Memory B cell (primary cell): ENCODE data around the gene FAM210A.
"Not testable (repeated sequence)": the region's sequence is repeated elsewhere in the genome, so short reads cannot be mapped to it uniquely, and the experiment has no call there.

Source experiments
- ATAC-seq: fragments of 150-1000 bp; cut with Tn5 transposase; 2 replicates; pipeline ENCODE4 v1.10.0; 2021; ENCODE audit warnings: low read depth, mild to moderate bottlenecking, moderate library complexity
- DNase-seq, 2 donors: peaks; one replicate each; pipeline ENCODE4 v3.0.0; 2022; ENCODE audit warnings: low spot score in 2 of 2
- H3K27ac Mint-ChIP-seq: one replicate; pipeline ENCODE4 v1.8.0; 2022; ENCODE audit warnings: mild to moderate bottlenecking, moderate library complexity, mixed read lengths
- H3K27me3 Mint-ChIP-seq: one replicate; pipeline ENCODE4 v1.8.0; 2022; ENCODE audit warnings: mixed read lengths
- H3K36me3 Mint-ChIP-seq: one replicate; pipeline ENCODE4 v1.8.0; 2022; ENCODE audit warnings: mild to moderate bottlenecking, mixed read lengths
- H3K4me1 Mint-ChIP-seq: one replicate; pipeline ENCODE4 v1.8.0; 2022; ENCODE audit warnings: mixed read lengths
- H3K4me3 Mint-ChIP-seq: one replicate; pipeline ENCODE4 v1.8.0; 2022; ENCODE audit warnings: mild to moderate bottlenecking, moderate library complexity, mixed read lengths
- H3K9me3 Mint-ChIP-seq: one replicate; pipeline ENCODE4 v1.8.0; 2022; ENCODE audit warnings: mixed read lengths

Gene FAM210A, protein sequence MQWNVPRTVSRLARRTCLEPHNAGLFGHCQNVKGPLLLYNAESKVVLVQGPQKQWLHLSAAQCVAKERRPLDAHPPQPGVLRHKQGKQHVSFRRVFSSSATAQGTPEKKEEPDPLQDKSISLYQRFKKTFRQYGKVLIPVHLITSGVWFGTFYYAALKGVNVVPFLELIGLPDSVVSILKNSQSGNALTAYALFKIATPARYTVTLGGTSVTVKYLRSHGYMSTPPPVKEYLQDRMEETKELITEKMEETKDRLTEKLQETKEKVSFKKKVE

DNA sequence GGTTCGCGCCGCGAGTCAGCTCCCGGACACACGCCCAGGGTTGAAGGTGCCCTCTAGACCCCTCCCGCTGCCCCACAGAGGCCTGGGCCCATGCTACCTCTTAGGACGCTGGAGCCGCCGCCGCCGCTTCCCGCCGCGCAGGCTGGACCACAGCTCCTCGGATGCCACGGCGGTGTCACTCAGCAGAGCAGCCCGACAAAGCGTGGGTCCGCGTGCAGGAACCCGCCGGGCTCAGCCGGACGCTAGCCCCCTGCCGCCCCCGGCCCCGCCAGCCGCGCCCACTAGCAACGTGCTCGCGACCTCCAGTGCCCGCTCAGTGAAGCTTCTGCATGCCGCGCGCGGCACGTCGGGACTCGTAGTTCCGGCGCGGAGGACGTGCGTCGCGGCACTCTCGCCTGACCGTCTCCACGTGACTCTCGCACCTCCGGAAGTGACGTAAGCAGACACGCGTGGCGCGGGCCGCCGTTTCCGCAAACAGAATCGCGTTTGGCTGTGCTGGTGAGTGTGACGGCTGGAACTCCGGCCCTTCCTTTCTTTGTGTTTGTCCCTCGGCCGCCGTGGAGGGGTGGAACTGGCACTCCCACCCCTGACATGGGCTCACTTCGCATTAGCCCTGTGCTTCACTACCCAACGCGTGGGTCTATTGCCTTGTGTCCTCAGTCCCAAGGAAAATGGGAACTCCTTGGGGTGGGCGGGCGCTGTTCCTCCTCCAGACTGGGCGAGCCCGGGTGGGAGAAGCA lies at the start of gene FAM210A, which contains the start of gene RNMT:
Gene FAM210A, minus strand, starts transcription at position 327 of the 740 bp plus-strand sequence. CDS start 44,481 bp downstream, outside the sequence.
Gene RNMT, plus strand, starts transcription at position 442 of the 740 bp plus-strand sequence. CDS start 4,845 bp downstream, outside the sequence.
- H3K27me3 Mint-ChIP-seq: no peaks in the 10 kb centered on the region
- H3K27ac Mint-ChIP-seq: peak within 1 kb of the TSS; percentile 99
- peak within 1 kb of the TSS; percentile 88 for H3K4me3 Mint-ChIP-seq
- H3K9me3 Mint-ChIP-seq: no peaks in the 10 kb centered on the region
- H3K4me1 Mint-ChIP-seq: peaks cover 22% of the 10 kb centered on the region
- ATAC-seq (peak; percentile 94), DNase-seq (peak; percentile 90)
- H3K36me3 Mint-ChIP-seq: peaks cover 4% of the 10 kb centered on the region

DNA sequence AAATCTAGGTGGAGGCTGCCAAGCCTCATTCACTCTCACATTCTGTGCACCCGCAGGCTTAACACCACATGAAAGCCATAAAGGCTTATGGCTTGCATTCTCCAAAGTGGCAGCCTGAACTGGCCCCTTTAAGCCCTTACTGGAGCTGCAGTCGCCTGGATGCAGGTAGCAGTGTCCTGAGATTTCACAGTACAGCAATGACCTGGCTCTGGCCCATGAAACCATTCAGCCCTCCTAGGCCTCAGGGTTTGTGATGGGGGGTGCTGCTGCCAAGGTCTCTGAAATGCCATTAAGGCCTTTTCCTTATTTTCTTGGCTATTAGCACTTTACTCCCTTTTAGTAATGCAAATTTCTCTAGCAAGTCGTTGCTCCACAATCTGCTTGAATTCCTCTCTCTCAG lies 48.7 kb upstream of the FAM210A start:
- Mint-ChIP-seq H3K27ac (no peak overlapping the region), H3K27me3 (peaks cover 3% of the 10 kb centered on the region), H3K9me3 (peaks cover 12% of the 10 kb centered on the region), H3K4me1 (no peaks in the 10 kb centered on the region), H3K36me3 (no peaks in the 10 kb centered on the region), H3K4me3 (no peak overlapping the region)
- DNase-seq (no peak), ATAC-seq (no peak)

DNA sequence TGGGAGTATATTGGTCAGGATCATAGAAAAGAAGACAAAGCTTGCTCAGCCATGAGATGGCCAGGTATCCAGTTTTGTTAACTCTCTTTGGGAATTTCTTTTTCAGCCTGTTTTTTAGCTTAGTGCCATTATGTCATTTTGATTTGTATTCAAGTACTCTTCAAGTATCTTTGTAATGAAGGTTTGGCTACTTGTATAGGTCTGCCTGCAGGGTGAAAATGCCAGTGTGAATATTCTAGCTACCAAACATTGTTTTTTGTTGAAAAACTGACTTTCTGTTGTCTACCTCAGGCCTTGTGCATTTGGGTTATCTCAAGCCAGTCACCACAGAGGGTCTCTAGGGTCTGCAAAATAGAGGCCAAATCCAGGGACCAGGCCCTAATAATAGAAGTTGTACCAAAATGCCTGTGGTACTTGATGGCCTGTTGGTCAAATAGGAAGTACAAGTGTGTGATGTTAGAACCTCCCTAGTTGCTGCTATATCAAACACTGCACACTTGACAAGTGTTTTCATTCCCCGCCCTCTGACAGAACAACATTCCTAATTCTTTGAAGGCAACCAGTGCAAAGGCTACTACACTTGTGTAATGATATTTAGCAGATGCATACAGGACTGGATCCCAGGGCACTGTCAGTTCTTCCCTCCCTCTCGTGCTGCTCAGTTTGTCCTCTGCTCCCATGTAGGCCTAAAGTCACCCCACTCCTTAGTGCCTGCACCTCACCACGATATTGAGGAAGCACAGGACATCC lies 36.5 kb upstream of the FAM210A start:
- ATAC-seq (no peak), DNase-seq (no peak)
- Mint-ChIP-seq H3K9me3 (peaks cover 18% of the 10 kb centered on the region), H3K27me3 (no peaks in the 10 kb centered on the region), H3K4me1 (no peaks in the 10 kb centered on the region), H3K27ac (no peak overlapping the region), H3K4me3 (no peak overlapping the region), H3K36me3 (peaks cover 43% of the 10 kb centered on the region)

DNA sequence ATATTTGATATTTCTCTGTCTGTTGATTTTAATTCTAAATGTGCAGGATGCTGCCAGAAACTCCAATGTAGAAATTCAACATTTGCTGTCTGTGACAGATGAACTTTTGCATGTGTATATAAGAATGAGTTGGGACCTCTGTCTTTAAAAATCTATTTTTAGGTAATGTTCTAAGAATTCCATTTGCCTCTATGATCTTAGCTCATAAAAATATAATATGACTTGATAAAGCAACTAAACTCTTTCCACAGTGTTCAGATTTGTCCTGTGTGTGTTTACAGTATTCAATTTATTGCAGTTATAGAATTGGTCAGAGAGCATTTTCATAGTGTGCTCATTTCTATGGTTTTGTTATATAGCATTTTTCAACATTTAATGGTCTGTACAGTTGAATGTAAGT lies 33.7 kb upstream of the FAM210A start:
- H3K27me3 Mint-ChIP-seq: no peaks in the 10 kb centered on the region
- peaks cover 5% of the 10 kb centered on the region for H3K9me3 Mint-ChIP-seq
- DNase-seq: no peak
- H3K27ac Mint-ChIP-seq: no peak overlapping the region
- no peaks in the 10 kb centered on the region for H3K4me1 Mint-ChIP-seq
- no peak for ATAC-seq
- no peak overlapping the region for H3K4me3 Mint-ChIP-seq
- H3K36me3 Mint-ChIP-seq: peaks cover 60% of the 10 kb centered on the region

DNA sequence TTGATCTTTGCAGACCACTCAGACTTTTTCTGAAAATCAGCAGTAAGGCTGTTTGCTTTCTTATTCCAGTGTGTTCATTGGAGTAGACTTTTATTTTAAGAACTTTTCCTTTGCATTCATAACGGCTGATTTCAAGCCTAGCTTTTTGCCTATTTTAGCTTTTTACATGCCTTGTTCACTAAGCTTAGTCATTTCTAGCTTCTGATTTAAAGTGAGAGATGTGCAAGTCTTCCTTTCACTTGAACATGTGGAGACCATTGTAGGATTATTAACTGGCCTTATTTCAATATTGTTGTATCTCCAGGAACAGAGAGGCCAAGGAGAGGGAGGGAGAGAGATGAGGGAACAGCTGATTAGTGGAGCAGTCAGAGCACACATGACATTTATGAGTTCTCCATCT lies 32.3 kb upstream of the FAM210A start:
- no peaks in the 10 kb centered on the region for H3K27me3 Mint-ChIP-seq
- H3K4me3 Mint-ChIP-seq: no peak overlapping the region
- DNase-seq (no peak), ATAC-seq (no peak)
- no peaks in the 10 kb centered on the region for H3K9me3 Mint-ChIP-seq
- H3K27ac Mint-ChIP-seq: no peak overlapping the region
- H3K36me3 Mint-ChIP-seq: peaks cover 63% of the 10 kb centered on the region
- no peaks in the 10 kb centered on the region for H3K4me1 Mint-ChIP-seq

DNA sequence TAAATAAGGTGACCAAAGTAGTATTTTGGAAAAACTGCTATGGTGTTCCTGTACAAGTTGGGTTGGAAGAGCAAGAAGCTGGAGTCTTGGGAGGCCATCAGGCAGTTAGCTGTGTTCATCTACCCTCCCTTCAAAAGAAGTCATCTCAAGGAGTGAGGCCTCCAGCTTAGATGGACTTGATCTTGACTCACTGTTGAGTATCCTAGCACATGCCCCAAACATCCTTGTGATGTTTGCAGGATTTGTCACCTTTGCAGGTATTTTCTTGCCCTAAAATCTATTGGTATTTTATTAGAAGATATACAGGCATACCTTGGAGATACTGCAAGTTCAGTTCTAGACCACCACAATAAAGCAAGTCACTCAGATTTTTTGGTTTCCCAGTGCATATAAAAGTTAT lies 30.3 kb upstream of the FAM210A start:
- no peak overlapping the region for H3K4me3 Mint-ChIP-seq
- no peaks in the 10 kb centered on the region for H3K4me1 Mint-ChIP-seq
- no peaks in the 10 kb centered on the region for H3K27me3 Mint-ChIP-seq
- no peak overlapping the region for H3K27ac Mint-ChIP-seq
- no peaks in the 10 kb centered on the region for H3K9me3 Mint-ChIP-seq
- peaks cover 59% of the 10 kb centered on the region for H3K36me3 Mint-ChIP-seq
- DNase-seq: no peak
- no peak for ATAC-seq

DNA sequence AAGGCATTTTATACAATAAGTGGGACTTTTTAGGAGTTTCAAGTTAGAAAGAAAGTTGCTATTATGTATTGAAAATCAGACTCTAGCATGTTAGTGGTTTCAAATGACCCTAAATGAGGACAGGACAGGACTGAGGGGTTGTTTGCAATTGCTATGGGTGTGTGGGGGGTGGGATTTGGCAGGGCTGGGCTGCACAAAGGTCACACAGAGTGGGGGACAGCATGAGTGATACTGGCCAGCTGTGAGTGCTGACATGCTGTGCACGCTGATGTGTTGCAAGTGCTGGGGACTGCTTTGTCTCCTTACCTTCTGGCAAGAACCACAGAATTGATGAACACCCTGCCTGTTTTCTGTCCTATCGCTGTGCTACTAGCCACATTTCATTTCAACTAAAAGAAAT lies 29.9 kb upstream of the FAM210A start:
- no peak overlapping the region for H3K4me3 Mint-ChIP-seq
- no peaks in the 10 kb centered on the region for H3K4me1 Mint-ChIP-seq
- no peak for ATAC-seq
- H3K27ac Mint-ChIP-seq: no peak overlapping the region
- peaks cover under 1% of the 10 kb centered on the region for H3K9me3 Mint-ChIP-seq
- no peaks in the 10 kb centered on the region for H3K27me3 Mint-ChIP-seq
- peaks cover 61% of the 10 kb centered on the region for H3K36me3 Mint-ChIP-seq
- DNase-seq: no peak

DNA sequence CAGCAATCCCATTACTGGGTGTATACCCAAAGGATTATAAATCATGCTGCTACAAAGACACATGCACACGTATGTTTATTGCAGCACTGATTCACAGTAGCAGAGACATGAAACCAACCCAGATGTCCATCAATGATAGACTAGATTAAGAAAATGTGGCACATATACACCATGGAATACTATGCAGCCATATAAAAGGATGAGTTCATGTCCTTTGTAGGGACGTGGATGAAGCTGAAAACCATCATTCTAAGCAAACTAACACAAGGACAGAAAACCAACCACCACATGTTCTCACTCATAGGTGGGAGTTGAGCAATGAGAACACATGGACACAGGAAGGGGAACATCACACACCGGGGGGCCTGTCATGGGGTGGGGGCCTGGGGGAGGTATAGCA lies 25.2 kb upstream of the FAM210A start:
- H3K27ac Mint-ChIP-seq, H3K4me1 Mint-ChIP-seq, H3K4me3 Mint-ChIP-seq, H3K27me3 Mint-ChIP-seq, H3K9me3 Mint-ChIP-seq, ATAC-seq, DNase-seq: not testable (repeated sequence)
- H3K36me3 Mint-ChIP-seq: peaks cover 67% of the 10 kb centered on the region

DNA sequence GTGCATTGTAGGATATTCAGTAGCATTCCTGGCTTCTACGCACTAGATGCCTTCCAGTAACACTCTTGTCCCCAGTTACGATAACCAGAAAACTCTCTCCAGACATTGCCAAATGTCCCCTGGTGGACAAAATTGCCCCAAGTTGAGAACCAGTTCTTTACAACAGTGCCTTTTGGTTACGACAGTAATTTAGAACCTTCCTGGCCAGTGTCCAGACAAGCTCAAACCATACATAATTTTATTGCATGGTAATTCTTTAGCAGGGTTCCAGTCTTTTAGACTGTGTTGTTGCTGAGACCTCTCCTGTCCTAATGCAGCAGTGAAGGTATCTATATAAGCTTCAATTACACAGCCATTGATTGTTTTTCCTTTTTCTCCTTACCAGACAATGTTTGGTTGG lies 20.3 kb upstream of the FAM210A start:
- H3K36me3 Mint-ChIP-seq: peaks cover 51% of the 10 kb centered on the region

DNA sequence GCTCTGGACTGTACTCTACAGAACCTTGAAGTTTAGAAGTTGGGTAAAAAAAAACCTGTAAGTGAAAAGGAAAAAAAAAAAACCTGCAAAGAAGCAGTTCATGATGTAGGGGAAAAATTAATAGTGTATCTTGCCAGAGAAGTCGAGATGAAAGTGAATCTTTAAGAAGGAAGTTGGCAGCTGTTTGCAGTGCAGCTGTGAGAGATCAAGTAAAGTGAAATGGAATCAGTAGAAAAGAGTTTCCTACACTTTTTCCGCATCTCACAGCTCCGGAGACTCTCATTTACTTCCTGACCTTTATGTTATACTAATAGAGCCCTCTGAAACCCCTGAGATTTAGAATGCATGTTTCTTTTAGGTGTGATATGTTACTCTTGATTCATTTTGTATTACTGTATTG lies 19.3 kb upstream of the FAM210A start:
- no peaks in the 10 kb centered on the region for H3K27me3 Mint-ChIP-seq
- no peak for DNase-seq
- H3K27ac Mint-ChIP-seq: no peak overlapping the region
- no peaks in the 10 kb centered on the region for H3K4me1 Mint-ChIP-seq
- ATAC-seq: no peak
- peaks cover 46% of the 10 kb centered on the region for H3K36me3 Mint-ChIP-seq
- H3K9me3 Mint-ChIP-seq: no peaks in the 10 kb centered on the region
- no peak overlapping the region for H3K4me3 Mint-ChIP-seq

More for the DNA sequence above, 20.3 kb upstream of the FAM210A start:
- Mint-ChIP-seq H3K27ac (no peak overlapping the region), H3K27me3 (no peaks in the 10 kb centered on the region), H3K4me1 (no peaks in the 10 kb centered on the region), H3K4me3 (no peak overlapping the region), H3K9me3 (peaks cover 2% of the 10 kb centered on the region)
- ATAC-seq: no peak
- no peak for DNase-seq

DNA sequence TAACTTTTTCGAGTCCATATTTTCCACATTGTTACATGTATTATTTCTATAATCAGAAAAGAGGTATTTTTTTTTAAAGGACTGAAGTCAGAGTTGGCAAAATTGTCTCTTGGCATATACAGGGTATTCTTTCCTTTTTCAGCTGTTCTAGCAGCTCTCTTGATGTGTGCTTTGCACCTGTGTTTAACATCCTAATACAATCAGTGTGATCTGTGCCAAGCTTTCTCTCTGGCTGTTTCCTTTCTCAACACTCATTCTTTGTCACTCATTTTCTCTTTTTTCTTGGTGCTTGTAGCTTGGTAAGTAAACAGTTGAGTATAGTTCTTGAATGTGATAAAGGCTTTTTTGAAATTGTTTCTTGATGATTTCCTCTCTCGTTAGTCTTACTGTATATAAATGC lies 9.3 kb upstream of the FAM210A start:
- H3K36me3 Mint-ChIP-seq: peaks cover 26% of the 10 kb centered on the region
- H3K27ac Mint-ChIP-seq: peak overlapping the region; percentile 24
- no peak overlapping the region for H3K4me3 Mint-ChIP-seq
- no peak for ATAC-seq
- peaks cover 4% of the 10 kb centered on the region for H3K4me1 Mint-ChIP-seq
- no peak for DNase-seq
- no peaks in the 10 kb centered on the region for H3K9me3 Mint-ChIP-seq
- no peaks in the 10 kb centered on the region for H3K27me3 Mint-ChIP-seq

DNA sequence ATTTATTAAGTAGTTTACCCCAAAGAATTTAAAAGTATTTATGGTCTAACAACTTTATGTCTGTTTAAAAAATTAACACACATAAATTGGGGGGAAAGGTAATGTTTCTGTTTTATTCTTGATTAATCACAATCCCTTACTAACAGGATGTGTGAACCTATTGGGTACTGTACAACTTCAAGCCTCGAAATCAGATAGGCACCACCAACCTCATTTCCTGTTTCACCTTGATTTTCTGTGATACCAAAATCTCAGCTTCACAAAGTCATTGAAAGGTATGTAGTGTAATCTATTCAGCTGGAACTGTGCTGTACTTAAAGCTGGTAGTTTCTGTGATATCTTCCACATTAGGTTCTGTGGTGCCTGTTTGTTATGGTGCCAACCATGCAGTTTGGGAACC lies 4.1 kb upstream of the FAM210A start:
- Mint-ChIP-seq H3K9me3 (no peaks in the 10 kb centered on the region), H3K4me3 (no peak overlapping the region), H3K27me3 (no peaks in the 10 kb centered on the region), H3K4me1 (peaks cover 20% of the 10 kb centered on the region), H3K27ac (no peak overlapping the region), H3K36me3 (peaks cover 11% of the 10 kb centered on the region)
- DNase-seq (no peak), ATAC-seq (no peak)

DNA sequence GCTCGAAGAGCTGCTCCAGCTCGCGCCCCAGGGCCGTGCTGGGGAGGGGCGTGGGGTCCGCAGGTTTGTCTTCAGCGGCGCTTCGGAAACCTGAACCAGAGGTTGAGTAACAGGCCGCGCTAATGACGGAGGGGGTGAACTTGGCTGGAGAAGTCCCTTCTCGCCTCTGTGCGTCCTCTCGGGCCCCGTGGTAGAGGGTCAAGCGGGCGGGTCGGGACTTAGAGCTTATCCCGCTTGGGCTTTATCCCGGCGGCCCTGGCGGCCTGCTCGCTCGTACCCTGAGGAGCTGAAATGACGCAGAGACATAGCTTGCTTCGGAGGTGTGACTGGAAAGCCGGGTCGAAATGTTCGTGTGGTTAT lies 594 bp upstream of the FAM210A start:
- no peaks in the 10 kb centered on the region for H3K9me3 Mint-ChIP-seq
- no peaks in the 10 kb centered on the region for H3K27me3 Mint-ChIP-seq
- H3K4me1 Mint-ChIP-seq: peaks cover 25% of the 10 kb centered on the region
- DNase-seq (no peak), ATAC-seq (peak; percentile 10)
- H3K36me3 Mint-ChIP-seq: peaks cover 6% of the 10 kb centered on the region
- peak overlapping the region; percentile 99 for H3K27ac Mint-ChIP-seq
- H3K4me3 Mint-ChIP-seq: peak overlapping the region; percentile 88

DNA sequence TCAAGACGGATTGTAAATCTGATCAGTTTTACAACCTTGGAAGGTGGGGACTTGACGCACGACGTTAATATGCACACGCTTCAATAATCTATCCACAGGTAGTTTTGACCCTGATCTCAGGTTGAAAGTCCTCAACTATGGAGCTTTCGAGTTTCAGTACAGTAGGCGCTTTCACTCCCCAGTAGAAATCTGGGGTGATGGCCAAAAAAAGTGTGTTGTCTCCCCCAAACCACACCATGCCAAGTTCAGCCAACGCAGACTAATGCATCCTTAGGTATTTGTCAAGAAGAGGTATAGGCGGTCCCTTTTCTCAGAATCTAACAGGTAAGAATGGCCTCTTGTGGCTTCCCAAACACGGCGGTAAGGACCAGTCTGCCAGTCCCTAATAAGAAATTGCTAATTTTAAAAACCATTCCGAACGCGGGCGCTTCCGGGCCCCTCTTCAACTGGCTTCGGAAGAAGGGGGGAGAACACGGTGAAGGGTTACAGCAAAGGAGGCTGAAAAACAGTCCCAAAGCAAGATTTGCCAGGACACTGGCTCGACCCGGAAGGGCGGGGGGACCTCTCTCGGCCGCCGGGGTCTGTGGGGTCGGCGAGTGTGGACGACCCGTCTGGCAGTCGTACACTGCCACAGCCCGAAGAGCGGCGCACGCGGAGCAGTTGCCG lies 659 bp downstream of the FAM210A start:
- H3K36me3 Mint-ChIP-seq: peaks cover 3% of the 10 kb centered on the region
- peak overlapping the region; percentile 99 for H3K27ac Mint-ChIP-seq
- no peaks in the 10 kb centered on the region for H3K27me3 Mint-ChIP-seq

More for the DNA sequence above, 659 bp downstream of the FAM210A start:
- DNase-seq (no peak), ATAC-seq (peak; percentile 0)
- H3K4me1 Mint-ChIP-seq: peaks cover 21% of the 10 kb centered on the region
- H3K9me3 Mint-ChIP-seq: no peaks in the 10 kb centered on the region
- H3K4me3 Mint-ChIP-seq: peak overlapping the region; percentile 88
